Tibial nerve (tissue), 4 donors: Measurements from ENCODE around the gene GRIN1. TPM values are rescaled to one million over a fixed set of nuclear protein-coding genes. Genes with fewer than 3 reads are reported as not detected.

Experiments used
- DNase-seq, 2 donors: peaks; one replicate each; pipeline ENCODE4 v3.0.0-alpha.2; 2019; ENCODE audit warnings: low spot score in 2 of 2
- H3K27ac ChIP-seq, 4 donors: fragments of 200-600 bp; sonication (generic) in 3 of 4; one replicate each; pipeline ENCODE4 v1.5.1; 2017 to 2019; ENCODE audit warnings: mild to moderate bottlenecking in 1 of 4
- H3K27me3 ChIP-seq, 2 donors: fragments of 200-600 bp; sonication (generic) in 1 of 2; one replicate each; pipeline versions ENCODE4 v1.5.1 to v1.6.0; 2017 to 2019
- H3K36me3 ChIP-seq, 3 donors: fragments of 200-600 bp; sonication (generic); one replicate each; pipeline ENCODE4 v1.5.1; 2018 to 2019
- H3K4me1 ChIP-seq, 4 donors: fragments of 200-600 bp; sonication (generic) in 3 of 4; one replicate each; pipeline ENCODE4 v1.5.1; 2017 to 2019
- H3K4me3 ChIP-seq, 4 donors: fragments of 200-600 bp; sonication (generic) in 3 of 4; one replicate each; pipeline ENCODE4 v1.5.1; 2017 to 2019; ENCODE audit warnings: mild to moderate bottlenecking in 1 of 4, moderate library complexity in 1 of 4
- H3K9me3 ChIP-seq, 4 donors: fragments of 200-600 bp; sonication (generic) in 3 of 4; one replicate each; pipeline ENCODE4 v1.5.1; 2017 to 2019
- CTCF ChIP-seq, 5 experiments: fragments of 200-600 bp in 3 of 5; fragments of 450-650 bp in 2 of 5; sonication (generic) in 3 of 5; IDR thresholded peaks; one replicate each; pipeline ENCODE4 v1.5.1; 2016 to 2019; ENCODE audit warnings: antibody characterized with exemption in 5 of 5, mild to moderate bottlenecking in 3 of 5, moderate library complexity in 2 of 5
- EP300 ChIP-seq, 2 donors: sonication (generic); formaldehyde crosslinking; IDR thresholded peaks; one replicate each; pipeline ENCODE4 v1.6.1; 2017; ENCODE audit warnings: antibody characterized with exemption in 2 of 2, mild to moderate bottlenecking in 1 of 2
- POLR2A ChIP-seq, 2 donors: fragments of 450-650 bp; IDR thresholded peaks; one replicate each; pipeline ENCODE4 v1.6.1; 2017; ENCODE audit warnings: antibody characterized with exemption in 2 of 2, mild to moderate bottlenecking in 2 of 2, moderate library complexity in 2 of 2
- WGBS, 2 donors: methylation state at CpG; one replicate each; pipeline ENCODE4 v1.1.5; 2018; 5-methylcytosine and 5-hydroxymethylcytosine counted together
- total RNA-seq, 4 donors: library from RNA; depleted of rRNA; stranded (reverse); fragments of >200 nt; gene quantifications; one replicate each; pipeline ENCODE4 v1.1.0, GENCODE V29; 2016

Gene GRIN1
- total RNA-seq, 4 donors from 2014 or later: 0.21 TPM; not detected in 3

GRCh38 chr9:137200311-137201204 lies 61.6 kb downstream of the GRIN1 start, which contains the start of gene TPRN:
Gene TPRN (minus strand): TSS chr9:137200741. CDS start chr9:137200711, 30 bp downstream.
- peak within 1 kb of the TSS in 3 of 4 donors; percentile 81 to 88 (median 83) for H3K27ac ChIP-seq
- H3K9me3 ChIP-seq: no peaks in the 10 kb centered on the region
- H3K36me3 ChIP-seq: no peaks in the 10 kb centered on the region
- WGBS, 2 donors: 0% methylated on average over 23 to 56 of the region's 118 CpGs
- no peaks in the 10 kb centered on the region for H3K27me3 ChIP-seq
- TF ChIP-seq EP300 (IDR thresholded peaks at IDR 0.05): peak in 1 of 2 donors; percentile 71
- peak; percentile 46 to 88 for TF ChIP-seq POLR2A (IDR thresholded peaks at IDR 0.05)
- peak in 1 of 5 experiments; percentile 49 for TF ChIP-seq CTCF (IDR thresholded peaks at IDR 0.05)
- DNase-seq: peak; percentile 99
- peaks cover 13 to 84% (median 48%) of the 10 kb centered on the region in 4 donors for H3K4me1 ChIP-seq
- H3K4me3 ChIP-seq: peak within 1 kb of the TSS; percentile 54 to 72 (median 64)

DNA sequence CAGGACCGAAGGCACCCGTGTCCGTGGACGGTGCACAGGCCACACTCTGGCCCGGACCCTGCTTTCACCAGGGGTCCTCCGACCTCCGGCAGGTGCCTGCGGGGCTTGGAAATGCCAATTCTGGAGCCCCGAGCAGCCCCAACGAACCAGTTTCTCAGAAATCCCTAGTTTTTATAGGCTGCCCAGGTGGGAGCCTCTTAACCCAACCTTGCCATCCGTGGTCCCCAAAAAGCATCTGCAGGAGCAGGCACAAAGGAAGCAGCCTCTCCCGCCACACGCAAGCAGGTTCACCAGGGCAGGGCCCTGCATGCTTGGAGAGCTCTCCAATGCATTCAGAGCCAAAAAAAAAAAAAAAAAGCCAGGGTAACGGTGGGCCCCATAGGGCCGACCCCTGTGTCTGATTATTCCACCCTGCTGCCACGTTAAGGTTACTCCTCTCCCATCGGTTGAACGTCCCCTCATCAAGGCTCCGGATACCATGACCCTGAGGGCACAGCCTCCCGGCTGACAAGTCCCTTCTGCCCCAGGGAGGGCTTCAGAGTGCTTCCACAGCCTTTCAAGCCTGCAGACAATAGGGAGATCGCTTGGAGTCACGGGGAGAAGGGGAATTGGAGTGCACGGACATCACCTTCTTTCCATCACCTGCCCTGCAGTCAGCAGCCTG lies 62.4 kb downstream of the GRIN1 start:
- Histone ChIP-seq H3K9me3 (no peaks in the 10 kb centered on the region), H3K4me3 (peak overlapping the region; percentile 54 to 72 (median 64))

DNA sequence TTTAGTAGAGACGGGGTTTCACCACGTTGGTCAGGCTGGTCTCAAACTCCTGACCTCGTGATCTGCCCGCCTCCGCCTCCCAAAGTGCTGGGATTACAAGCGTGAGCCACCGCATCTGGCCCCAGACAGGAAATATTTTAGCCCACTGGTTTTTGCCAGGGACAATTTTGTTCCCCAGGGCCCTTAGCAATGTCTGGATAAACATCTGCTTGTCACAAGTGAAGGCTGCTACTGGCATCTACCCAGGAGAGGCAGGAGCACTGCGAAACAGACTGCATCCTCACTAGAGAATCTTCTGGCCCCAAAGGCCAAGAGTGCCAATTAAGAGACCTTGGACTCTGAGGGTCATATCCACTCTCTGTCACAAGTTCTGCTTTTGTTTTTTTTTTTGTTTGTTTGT lies 64.0 kb downstream of the GRIN1 start:
- peaks cover 13 to 80% (median 59%) of the 10 kb centered on the region in 4 donors for H3K4me1 ChIP-seq
- H3K27me3 ChIP-seq: no peaks in the 10 kb centered on the region
- H3K36me3 ChIP-seq: peaks cover 0 to 8% (median 0%) of the 10 kb centered on the region in 3 donors
- H3K9me3 ChIP-seq: no peaks in the 10 kb centered on the region
- no peak overlapping the region for H3K4me3 ChIP-seq
- 72 to 75% methylated on average over 8 of the region's 8 CpGs for WGBS, 2 donors
- no peak for DNase-seq
- H3K27ac ChIP-seq: no peak overlapping the region
- no peak for TF ChIP-seq POLR2A (IDR thresholded peaks at IDR 0.05)
- TF ChIP-seq EP300 (IDR thresholded peaks at IDR 0.05): no peak
- TF ChIP-seq CTCF (IDR thresholded peaks at IDR 0.05): no peak

More for the DNA sequence above, 62.4 kb downstream of the GRIN1 start:
- no peaks in the 10 kb centered on the region for H3K27me3 ChIP-seq
- peak overlapping the region in 3 of 4 donors; percentile 81 to 88 (median 83) for H3K27ac ChIP-seq
- 11 to 21% methylated on average over 15 to 21 of the region's 23 CpGs for WGBS, 2 donors
- DNase-seq: no peak
- H3K36me3 ChIP-seq: no peaks in the 10 kb centered on the region
- peaks cover 13 to 82% (median 54%) of the 10 kb centered on the region in 4 donors for H3K4me1 ChIP-seq
- no peak for TF ChIP-seq CTCF (IDR thresholded peaks at IDR 0.05)
- no peak for TF ChIP-seq EP300 (IDR thresholded peaks at IDR 0.05)
- TF ChIP-seq POLR2A (IDR thresholded peaks at IDR 0.05): no peak

- Histone ChIP-seq H3K27ac (peak overlapping the region in 2 of 4 donors; percentile 89), H3K4me1 (peaks cover 6 to 62% (median 47%) of the 10 kb centered on the region in 4 donors), H3K27me3 (no peaks in the 10 kb centered on the region), H3K36me3 (peaks cover 0 to 19% (median 0%) of the 10 kb centered on the region in 3 donors), H3K9me3 (no peaks in the 10 kb centered on the region), H3K4me3 (peak overlapping the region; percentile 96 to 99 (median 96))
- no peak for DNase-seq
- 15 to 17% methylated on average over 21 of the region's 21 CpGs for WGBS, 2 donors
- TF ChIP-seq EP300 (IDR thresholded peaks at IDR 0.05) (no peak), POLR2A (IDR thresholded peaks at IDR 0.05) (no peak), CTCF (IDR thresholded peaks at IDR 0.05) (no peak)
These were observed 65.8 kb downstream of the GRIN1 start for GRCh38 chr9:137204731-137205125.
